COLO668 (cell line): ENCODE measurements around the gene ADAMTS16.

Source experiments
- DNase-seq: peaks from one replicate; lab custom pipeline; 2025; ENCODE audit not compliant: unreplicated experiment; lab: John Stamatoyannopoulos, UW

Gene ADAMTS16

DNA sequence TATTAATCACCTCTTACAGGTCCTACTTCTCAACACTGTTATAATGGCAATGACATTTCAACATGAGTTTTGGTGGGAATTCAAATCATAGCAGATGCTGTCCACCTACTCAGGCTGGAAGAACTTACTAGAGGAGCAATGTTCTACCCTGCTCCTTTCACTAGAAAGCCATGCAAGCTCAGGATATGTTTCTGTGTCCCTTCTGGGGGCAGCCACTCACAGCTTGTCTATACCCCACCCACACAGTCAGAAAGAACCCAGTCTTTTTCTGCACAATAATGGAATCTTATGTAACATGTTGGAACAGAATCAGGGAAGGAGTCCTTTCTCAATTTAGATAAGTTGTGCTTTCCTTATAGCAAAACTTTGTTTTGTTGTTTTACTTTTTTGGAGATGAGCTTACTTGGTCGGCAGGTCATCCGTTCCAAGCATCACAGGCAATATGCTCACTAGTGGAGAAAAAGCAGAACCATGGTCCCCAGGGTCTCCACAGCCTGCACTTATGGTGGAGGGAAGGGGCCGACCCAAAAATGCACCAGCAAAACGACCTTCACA, 229.0 kb downstream of the ADAMTS16 start:
- no peak for DNase-seq
